ENCODE measurements around the gene NKIRAS2.

Gene NKIRAS2

DNA sequence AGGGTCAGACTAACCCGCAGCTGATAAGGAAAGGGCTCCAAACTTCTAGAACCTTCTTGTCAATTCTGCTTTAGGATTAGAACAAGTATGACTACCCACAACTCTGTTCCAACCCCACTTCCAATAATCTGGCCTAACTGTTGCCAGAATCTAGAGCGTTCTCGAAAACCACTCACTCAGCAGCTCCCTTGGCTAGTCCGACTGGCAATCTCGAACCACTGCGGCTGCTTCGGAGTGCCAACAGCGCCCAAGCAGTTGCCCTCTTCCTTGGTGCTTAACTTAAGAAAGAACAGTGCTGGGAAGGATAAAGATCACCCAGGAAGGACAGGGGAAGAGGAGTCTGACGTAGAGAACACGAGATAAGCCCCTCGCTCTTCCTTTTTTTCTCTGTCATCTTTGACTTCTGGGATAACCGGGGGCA lies 3.5 kb upstream of the NKIRAS2 start:
- H2AFZ ChIP-seq (ENCODE audit: low read depth, low read length): peak overlapping the region; percentile 88
- peak overlapping the region; percentile 95 for H3K4me2 ChIP-seq (ENCODE audit: insufficient read depth, low read length)
- H3K79me2 ChIP-seq (ENCODE audit: insufficient read depth, low read length): peaks cover 85% of the 10 kb centered on the region
- H3K9ac ChIP-seq (ENCODE audit: low read depth, low read length): peak overlapping the region; percentile 81
- H4K20me1 ChIP-seq (ENCODE audit: insufficient read depth, low read length): peaks cover 16% of the 10 kb centered on the region; the same call in 1 of the 2 replicates
- H3K4me3 ChIP-seq (ENCODE audit: low read depth in 1 of 2, low read length in 2 of 2): peak overlapping the region; percentile 87 to 91
- H3K27me3 ChIP-seq (ENCODE audit: insufficient read depth, low read length, poor library complexity): no peaks in the 10 kb centered on the region
- DNase-seq: peak; percentile 31
- no peaks in the 10 kb centered on the region for H3K9me3 ChIP-seq (ENCODE audit: insufficient read depth, low read length, severe bottlenecking)
- peaks cover 57% of the 10 kb centered on the region for H3K4me1 ChIP-seq (ENCODE audit: insufficient read depth, low read length)
- no peak for ATAC-seq (ENCODE audit: insufficient read depth, low read depth)
- TF ChIP-seq CTCF (IDR thresholded peaks at IDR 0.05; ENCODE audit: borderline replicate concordance, extremely low read depth, low read length, poor library complexity, severe bottlenecking): no peak
- TF ChIP-seq EZH2 (IDR thresholded peaks at IDR 0.05; ENCODE audit: borderline replicate concordance, low read depth, low read length, severe bottlenecking): no peak
- peaks cover 4% of the 10 kb centered on the region for H3K36me3 ChIP-seq (ENCODE audit: insufficient read depth, low read length)
- H3K27ac ChIP-seq (ENCODE audit: low read length): peak overlapping the region; percentile 93

GRCh38 chr17:42016941-42017865 lies 2.7 kb upstream of the NKIRAS2 start, which contains the start of gene DNAJC7:
DNAJC7 (minus strand) TSS chr17:42017439; CDS start chr17:42017416, 23 bp downstream.
- Histone ChIP-seq H3K9me3 (ENCODE audit: insufficient read depth, low read length, severe bottlenecking) (no peaks in the 10 kb centered on the region), H2AFZ (ENCODE audit: low read depth, low read length) (peak within 1 kb of the TSS; percentile 88), H3K4me1 (ENCODE audit: insufficient read depth, low read length) (peaks cover 60% of the 10 kb centered on the region)

GRCh38 chr17:42017866-42018200 lies 2.1 kb upstream of the NKIRAS2 start:
- peaks cover 8% of the 10 kb centered on the region; the same call in 1 of the 2 replicates for H4K20me1 ChIP-seq (ENCODE audit: insufficient read depth, low read length)
- peak overlapping the region; percentile 81 for H3K9ac ChIP-seq (ENCODE audit: low read depth, low read length)

More at GRCh38 chr17:42016941-42017865, 2.7 kb upstream of the NKIRAS2 start, which contains the start of gene DNAJC7:
- H4K20me1 ChIP-seq (ENCODE audit: insufficient read depth, low read length): peaks cover 10% of the 10 kb centered on the region; the same call in 1 of the 2 replicates
- peak; percentile 90 for ATAC-seq (ENCODE audit: insufficient read depth, low read depth)
- peak within 1 kb of the TSS; percentile 87 to 91 for H3K4me3 ChIP-seq (ENCODE audit: low read depth in 1 of 2, low read length in 2 of 2)
- peaks cover 81% of the 10 kb centered on the region for H3K79me2 ChIP-seq (ENCODE audit: insufficient read depth, low read length)
- no peaks in the 10 kb centered on the region for H3K27me3 ChIP-seq (ENCODE audit: insufficient read depth, low read length, poor library complexity)
- H3K9ac ChIP-seq (ENCODE audit: low read depth, low read length): peak within 1 kb of the TSS; percentile 81
- peak within 1 kb of the TSS; percentile 95 for H3K4me2 ChIP-seq (ENCODE audit: insufficient read depth, low read length)
- peak; percentile 25 for TF ChIP-seq CTCF (IDR thresholded peaks at IDR 0.05; ENCODE audit: borderline replicate concordance, extremely low read depth, low read length, poor library complexity, severe bottlenecking)
- no peak for TF ChIP-seq EZH2 (IDR thresholded peaks at IDR 0.05; ENCODE audit: borderline replicate concordance, low read depth, low read length, severe bottlenecking)
- DNase-seq: peak; percentile 93
- H3K27ac ChIP-seq (ENCODE audit: low read length): peak within 1 kb of the TSS; percentile 93
- peaks cover 6% of the 10 kb centered on the region for H3K36me3 ChIP-seq (ENCODE audit: insufficient read depth, low read length)

More at GRCh38 chr17:42017866-42018200, 2.1 kb upstream of the NKIRAS2 start:
- ATAC-seq (ENCODE audit: insufficient read depth, low read depth) (0 out of 3 replicates have a peak, but pooled peaks have one; percentile 1), DNase-seq (no peak)
- Histone ChIP-seq H2AFZ (ENCODE audit: low read depth, low read length) (peak overlapping the region; percentile 88), H3K27me3 (ENCODE audit: insufficient read depth, low read length, poor library complexity) (no peaks in the 10 kb centered on the region), H3K36me3 (ENCODE audit: insufficient read depth, low read length) (peaks cover 12% of the 10 kb centered on the region), H3K4me3 (ENCODE audit: low read depth in 1 of 2, low read length in 2 of 2) (peak overlapping the region; percentile 87 to 91; a peak in 3 of 4 replicates), H3K4me1 (ENCODE audit: insufficient read depth, low read length) (peaks cover 63% of the 10 kb centered on the region), H3K27ac (ENCODE audit: low read length) (peak overlapping the region; percentile 93), H3K9me3 (ENCODE audit: insufficient read depth, low read length, severe bottlenecking) (no peaks in the 10 kb centered on the region), H3K4me2 (ENCODE audit: insufficient read depth, low read length) (peak overlapping the region; percentile 95), H3K79me2 (ENCODE audit: insufficient read depth, low read length) (peaks cover 75% of the 10 kb centered on the region)
- no peak for TF ChIP-seq EZH2 (IDR thresholded peaks at IDR 0.05; ENCODE audit: borderline replicate concordance, low read depth, low read length, severe bottlenecking)
- no peak for TF ChIP-seq CTCF (IDR thresholded peaks at IDR 0.05; ENCODE audit: borderline replicate concordance, extremely low read depth, low read length, poor library complexity, severe bottlenecking)

Data from DND-41 (cell line).